Epithelial cell of esophagus (primary cell): ENCODE data around the gene QRICH1.
A peak's percentile ranks its signal among the peaks of the same experiment; 100 is the strongest.

Source experiments
- DNase-seq: peaks from one replicate; pipeline ENCODE4 v3.0.0; 2010; ENCODE audit warnings: low read depth
- H3K4me3 ChIP-seq: 2 replicates; pipeline ENCODE4 v1.5.1; 2011; ENCODE audit warnings: mild to moderate bottlenecking, low read length, control low read depth
- CTCF ChIP-seq: IDR thresholded peaks from 2 replicates; pipeline ENCODE4 v1.5.1; 2011; ENCODE audit warnings: low read depth, mild to moderate bottlenecking, low read length, control low read depth, inconsistent platforms; ENCODE audit not compliant: insufficient read depth; ENCODE audit errors: missing control alignments

QRICH1 gene

GRCh38 chr3:49100046-49100615 is 6.3 kb upstream of the QRICH1 start:
- no peak for DNase-seq
- no peak for TF ChIP-seq CTCF
- H3K4me3 ChIP-seq, result no peak overlapping the region

DNA sequence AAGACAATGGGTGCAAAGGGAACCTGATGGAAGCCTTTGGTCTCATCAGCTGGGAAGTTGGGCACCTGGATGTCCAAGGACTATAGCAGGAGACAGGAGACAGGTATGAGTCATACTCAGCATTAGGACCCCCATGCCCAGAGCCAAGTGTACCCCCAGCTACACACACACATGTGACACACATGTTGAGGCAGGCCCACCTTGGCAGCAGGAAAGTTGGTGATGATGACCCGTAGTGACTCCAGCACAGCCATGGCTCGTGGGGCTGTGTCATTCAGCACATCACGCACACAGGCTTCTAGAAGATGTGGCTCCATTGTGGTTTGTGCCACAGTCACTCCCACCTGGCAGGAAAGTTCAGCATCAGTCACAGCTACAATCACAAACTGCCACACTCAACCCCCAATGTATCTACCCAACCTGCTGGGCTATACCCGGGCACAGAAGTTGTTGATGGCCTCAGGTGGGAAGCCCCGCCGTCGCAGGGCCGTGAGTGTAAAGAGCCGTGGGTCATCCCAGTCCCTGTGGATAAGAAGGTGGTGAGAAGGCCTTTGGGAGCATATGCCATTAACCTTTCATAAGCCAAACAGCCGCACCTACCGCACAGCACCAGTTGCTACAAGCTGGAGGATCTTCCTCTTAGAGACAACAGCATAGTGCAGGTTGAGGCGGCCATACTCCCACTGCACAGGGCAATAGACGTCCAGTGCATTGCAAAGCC is 5.2 kb upstream of the QRICH1 start:
- TF ChIP-seq CTCF, result no peak
- DNase-seq, result no peak
- H3K4me3 ChIP-seq, result no peak overlapping the region

DNA sequence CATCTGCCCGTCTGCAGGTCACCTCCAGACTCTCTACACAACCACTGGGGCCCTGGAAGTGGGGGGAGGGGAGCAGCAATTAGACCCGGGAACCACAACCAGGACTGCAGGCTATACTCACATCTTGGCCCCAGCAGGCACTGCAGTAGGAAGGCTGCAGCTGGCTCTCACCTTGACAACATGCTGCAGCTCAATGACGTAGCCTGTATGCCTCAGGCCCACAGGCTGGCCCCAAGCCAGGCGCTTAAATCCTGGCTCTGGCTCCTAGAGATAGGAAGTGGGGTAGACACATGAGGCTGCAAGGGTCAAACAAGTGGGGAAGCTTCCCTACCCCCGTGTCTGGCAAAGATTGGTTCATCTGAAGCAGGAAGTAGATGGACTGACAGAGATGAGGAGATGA is 4.6 kb upstream of the QRICH1 start:
- DNase-seq, result peak; percentile 47
- TF ChIP-seq CTCF, result no peak
- H3K4me3 ChIP-seq, result no peak overlapping the region

DNA sequence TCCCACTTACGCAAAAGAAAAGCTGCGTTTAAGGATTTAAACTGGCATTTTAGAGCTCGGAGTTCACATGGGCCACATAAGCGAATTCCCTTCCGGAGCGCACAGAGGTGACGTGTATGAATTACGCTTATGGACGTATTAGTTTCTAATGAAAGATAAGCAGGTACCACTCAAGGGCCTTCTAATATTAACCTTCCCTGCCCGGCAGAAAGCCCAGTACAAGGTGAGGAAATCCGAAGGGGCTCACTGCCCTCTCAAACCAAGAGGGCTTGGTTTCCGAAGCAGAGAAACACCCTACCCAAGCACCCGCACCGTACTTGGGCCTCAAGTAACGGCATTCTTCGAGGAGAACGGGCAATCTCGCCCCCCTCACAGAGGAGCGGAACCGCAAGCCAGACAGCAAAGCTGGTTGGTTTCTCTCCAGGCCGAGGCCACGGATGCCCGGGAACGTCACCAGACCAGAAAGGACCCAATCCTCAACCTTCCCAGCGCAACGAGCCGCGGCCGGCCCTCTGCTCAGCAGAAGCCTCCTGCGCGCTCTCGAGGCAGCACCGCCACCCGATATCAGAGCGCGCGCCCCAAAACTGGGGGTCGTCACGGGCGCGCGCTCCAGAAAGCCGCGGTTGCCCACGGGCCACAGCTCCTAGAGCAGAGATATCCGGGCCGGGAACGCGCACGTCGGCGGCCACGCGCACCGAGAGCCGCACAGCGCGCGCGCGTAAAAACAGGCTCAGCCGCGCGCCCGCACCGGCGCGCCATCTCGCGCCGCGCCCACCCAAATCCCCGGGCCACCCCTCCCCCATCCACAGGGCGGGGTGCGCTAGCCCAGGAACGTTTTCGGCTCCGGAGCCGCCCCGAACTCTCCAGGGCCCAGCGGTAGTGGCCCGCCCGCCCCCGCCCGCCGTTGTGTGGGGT is 676 bp downstream of the QRICH1 start:
- TF ChIP-seq CTCF, result no peak
- H3K4me3 ChIP-seq, result peak overlapping the region; percentile 91
- DNase-seq, result peak; percentile 79

DNA sequence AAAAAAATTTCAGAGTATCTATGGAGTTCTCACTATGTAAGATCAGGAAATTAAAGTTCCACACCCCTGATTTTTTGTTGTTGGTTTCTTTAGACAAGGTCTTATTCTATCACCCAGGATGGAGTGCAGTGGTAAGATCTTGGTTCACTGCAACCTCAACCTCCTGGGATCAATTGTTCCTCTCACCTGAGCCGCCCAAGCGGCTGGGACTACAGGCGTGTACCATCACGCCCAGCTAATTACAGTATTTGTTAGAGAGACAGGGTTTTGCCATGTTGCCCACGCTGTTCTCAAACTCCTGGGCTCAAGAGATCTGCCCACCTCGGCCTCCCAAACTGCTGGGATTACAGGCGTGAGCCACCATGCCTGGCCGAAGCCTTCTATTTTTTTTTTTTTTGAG is 12.4 kb downstream of the QRICH1 start:
- peak; percentile 64 for DNase-seq
- no peak overlapping the region for H3K4me3 ChIP-seq
- TF ChIP-seq CTCF, result no peak

- DNase-seq, result no peak
- H3K4me3 ChIP-seq, result no peak overlapping the region
- no peak for TF ChIP-seq CTCF
Measured at GRCh38 chr3:49079270-49079669, 14.6 kb downstream of the QRICH1 start.

- peak; percentile 25 for TF ChIP-seq CTCF
- no peak overlapping the region for H3K4me3 ChIP-seq
- peak; percentile 57 for DNase-seq
Measured at GRCh38 chr3:49076646-49077045, 17.2 kb downstream of the QRICH1 start.
